ENCODE measurements around the gene ALK.

DNA sequence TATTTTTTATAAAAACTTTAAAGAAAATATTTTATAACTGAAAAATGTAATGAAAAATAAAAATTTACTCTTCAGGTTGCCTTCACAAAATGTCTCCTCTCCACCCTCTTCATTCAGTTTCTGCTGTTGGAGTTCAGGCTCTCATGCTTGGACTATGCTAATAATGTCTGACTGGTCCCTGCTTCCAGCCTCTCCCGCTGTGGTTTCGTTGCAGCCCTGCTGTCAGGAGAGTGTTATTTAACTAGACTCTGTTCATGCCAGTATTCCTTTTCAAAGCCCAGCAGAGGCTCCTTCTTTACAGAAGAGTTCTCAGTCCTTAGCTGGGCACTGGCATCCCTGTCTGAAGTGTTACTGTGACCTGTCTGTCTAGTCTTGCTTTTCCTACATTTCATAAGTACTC lies 765.8 kb downstream of the ALK start:
- TF ChIP-seq, protein P1, sequence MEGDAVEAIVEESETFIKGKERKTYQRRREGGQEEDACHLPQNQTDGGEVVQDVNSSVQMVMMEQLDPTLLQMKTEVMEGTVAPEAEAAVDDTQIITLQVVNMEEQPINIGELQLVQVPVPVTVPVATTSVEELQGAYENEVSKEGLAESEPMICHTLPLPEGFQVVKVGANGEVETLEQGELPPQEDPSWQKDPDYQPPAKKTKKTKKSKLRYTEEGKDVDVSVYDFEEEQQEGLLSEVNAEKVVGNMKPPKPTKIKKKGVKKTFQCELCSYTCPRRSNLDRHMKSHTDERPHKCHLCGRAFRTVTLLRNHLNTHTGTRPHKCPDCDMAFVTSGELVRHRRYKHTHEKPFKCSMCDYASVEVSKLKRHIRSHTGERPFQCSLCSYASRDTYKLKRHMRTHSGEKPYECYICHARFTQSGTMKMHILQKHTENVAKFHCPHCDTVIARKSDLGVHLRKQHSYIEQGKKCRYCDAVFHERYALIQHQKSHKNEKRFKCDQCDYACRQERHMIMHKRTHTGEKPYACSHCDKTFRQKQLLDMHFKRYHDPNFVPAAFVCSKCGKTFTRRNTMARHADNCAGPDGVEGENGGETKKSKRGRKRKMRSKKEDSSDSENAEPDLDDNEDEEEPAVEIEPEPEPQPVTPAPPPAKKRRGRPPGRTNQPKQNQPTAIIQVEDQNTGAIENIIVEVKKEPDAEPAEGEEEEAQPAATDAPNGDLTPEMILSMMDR (conservative IDR thresholded peaks at IDR 0.05; ENCODE audit: low read depth, low read length), result no peak
- no peak for TF ChIP-seq EZH2 (IDR thresholded peaks at IDR 0.05; ENCODE audit: borderline replicate concordance, low read depth, low read length, poor library complexity, severe bottlenecking)

Measured in A673 (cell line).